LNCAP (cell line): Measurements from ENCODE around the gene XPR1.

Experiments used
- CTCF ChIP-seq: fragments of 450-650 bp; IDR thresholded peaks from 2 replicates; pipeline ENCODE4 v1.5.1; 2017; ENCODE audit warnings: mild to moderate bottlenecking

The XPR1 gene

DNA sequence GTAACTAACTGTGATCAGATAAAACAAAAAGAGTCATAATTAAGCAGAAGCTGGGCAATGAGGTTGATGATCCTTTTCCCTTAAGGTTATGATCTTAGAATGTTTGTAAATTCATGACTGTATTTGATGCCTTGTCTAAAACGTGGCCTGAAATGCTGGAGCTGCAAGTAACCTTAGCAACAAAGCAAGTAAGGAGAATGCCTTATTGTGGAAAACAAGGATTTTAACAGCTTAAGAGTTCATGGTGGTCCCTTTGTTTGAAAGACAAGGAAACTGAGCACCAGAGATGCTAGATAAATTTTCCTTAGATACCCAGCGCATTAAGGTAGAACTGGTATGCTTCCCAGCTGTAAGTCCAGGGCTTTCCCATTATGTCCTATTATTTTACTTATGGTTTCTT lies 25.7 kb upstream of the XPR1 start:
- no peak for TF ChIP-seq CTCF

GRCh38 chr1:180609643-180610555 lies 21.9 kb upstream of the XPR1 start:
- TF ChIP-seq CTCF, result no peak

- no peak for TF ChIP-seq CTCF
Observed at GRCh38 chr1:180610556-180611015, 21.2 kb upstream of the XPR1 start.

GRCh38 chr1:180611016-180611930 lies 20.5 kb upstream of the XPR1 start:
- no peak for TF ChIP-seq CTCF

- TF ChIP-seq CTCF, result no peak
Observed at GRCh38 chr1:180612632-180613031, 19.2 kb upstream of the XPR1 start.

DNA sequence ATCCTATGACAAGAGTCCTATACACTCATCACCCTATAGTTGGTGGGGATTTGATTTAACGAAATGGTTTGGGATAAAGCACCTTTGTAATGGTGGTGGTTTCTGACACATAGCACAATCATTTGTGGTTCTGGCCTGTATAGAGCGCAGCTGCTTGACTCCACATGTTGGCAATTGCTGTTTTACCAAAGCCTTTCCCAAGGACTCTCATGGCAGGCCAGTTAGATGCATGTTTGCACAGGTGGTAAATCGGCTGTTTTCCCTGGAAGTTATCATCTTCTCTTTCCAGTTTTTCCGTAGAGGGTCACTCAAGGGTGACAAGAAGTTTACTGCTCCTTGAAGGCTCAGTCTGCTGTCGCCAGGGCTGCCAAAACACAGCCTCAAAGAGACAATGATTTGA lies 17.1 kb upstream of the XPR1 start:
- TF ChIP-seq CTCF, result no peak

DNA sequence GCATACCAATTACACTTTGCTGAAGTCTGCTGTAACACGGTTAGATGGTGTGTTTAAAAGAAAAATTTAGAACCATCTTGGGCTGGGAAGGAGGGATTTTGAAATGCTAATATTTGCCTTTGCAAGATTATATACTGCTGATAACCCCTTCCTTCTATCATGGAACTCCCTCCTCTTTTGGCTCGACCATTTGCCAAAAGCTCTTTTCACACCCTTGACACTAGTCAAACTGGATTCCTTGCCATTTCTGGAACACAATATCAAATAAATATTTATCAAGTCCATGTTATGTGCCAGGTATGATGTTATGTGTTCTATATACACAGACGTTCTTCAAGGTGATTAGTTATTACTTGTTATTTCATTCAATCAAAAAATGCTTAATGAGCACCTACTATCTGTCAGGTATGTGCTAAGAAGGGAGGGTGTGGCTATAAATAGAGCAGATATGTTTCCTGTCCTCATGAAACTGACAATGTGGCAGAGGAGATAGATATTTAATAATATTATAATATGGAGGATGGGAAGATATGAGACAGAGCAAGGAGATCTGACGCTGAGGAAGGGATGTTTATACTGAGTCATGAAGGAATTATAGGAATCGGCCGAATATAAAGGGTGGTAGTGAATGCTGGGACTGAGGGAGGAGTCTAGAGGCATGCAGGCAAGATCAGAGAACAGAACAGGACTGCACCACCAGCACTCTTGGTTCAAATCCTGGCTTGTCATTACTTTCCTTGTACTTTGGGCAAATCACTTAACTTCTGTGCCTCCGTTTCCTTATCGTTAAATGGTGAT lies 16.1 kb upstream of the XPR1 start:
- no peak for TF ChIP-seq CTCF
